Neutrophil (primary cell): ENCODE results near the gene SNRNP200.

Experiments used
- H3K27ac ChIP-seq: fragments of 200-600 bp; sonication (generic); 2 replicates; pipeline ENCODE4 v1.5.1; 2016; ENCODE audit warnings: mild to moderate bottlenecking, moderate library complexity
- H3K27me3 ChIP-seq: fragments of 200-600 bp; sonication (generic); 2 replicates; pipeline ENCODE4 v1.6.0; 2016; ENCODE audit warnings: mild to moderate bottlenecking
- H3K36me3 ChIP-seq: fragments of 200-600 bp; sonication (generic); 2 replicates; pipeline ENCODE4 v1.5.1; 2017
- H3K4me1 ChIP-seq, 2 experiments: fragments of 200-600 bp in 1 of 2; sonication (generic) in 1 of 2; 1 replicate in 1 of 2; 2 replicates in 1 of 2; pipeline versions ENCODE4 v1.5.1 to v1.6.1; 2013 to 2016; ENCODE audit warnings: low read depth in 1 of 2, low read length in 1 of 2, mild to moderate bottlenecking in 1 of 2, moderate library complexity in 1 of 2; ENCODE audit not compliant: control insufficient read depth in 1 of 2, insufficient read depth in 1 of 2
- H3K4me3 ChIP-seq, 2 experiments: fragments of 200-600 bp in 1 of 2; sonication (generic) in 1 of 2; 1 replicate in 1 of 2; 2 replicates in 1 of 2; pipeline ENCODE4 v1.5.1; 2013 to 2016; ENCODE audit warnings: low read depth in 1 of 2, low read length in 1 of 2, mild to moderate bottlenecking in 1 of 2, moderate library complexity in 1 of 2
- H3K9me3 ChIP-seq: fragments of 200-600 bp; sonication (generic); 2 replicates; pipeline ENCODE4 v1.5.1; 2016
- CTCF ChIP-seq: fragments of 200-600 bp; sonication (generic); IDR thresholded peaks from 2 replicates; pipeline ENCODE4 v1.5.1; 2016; ENCODE audit warnings: antibody characterized with exemption

Gene SNRNP200

DNA sequence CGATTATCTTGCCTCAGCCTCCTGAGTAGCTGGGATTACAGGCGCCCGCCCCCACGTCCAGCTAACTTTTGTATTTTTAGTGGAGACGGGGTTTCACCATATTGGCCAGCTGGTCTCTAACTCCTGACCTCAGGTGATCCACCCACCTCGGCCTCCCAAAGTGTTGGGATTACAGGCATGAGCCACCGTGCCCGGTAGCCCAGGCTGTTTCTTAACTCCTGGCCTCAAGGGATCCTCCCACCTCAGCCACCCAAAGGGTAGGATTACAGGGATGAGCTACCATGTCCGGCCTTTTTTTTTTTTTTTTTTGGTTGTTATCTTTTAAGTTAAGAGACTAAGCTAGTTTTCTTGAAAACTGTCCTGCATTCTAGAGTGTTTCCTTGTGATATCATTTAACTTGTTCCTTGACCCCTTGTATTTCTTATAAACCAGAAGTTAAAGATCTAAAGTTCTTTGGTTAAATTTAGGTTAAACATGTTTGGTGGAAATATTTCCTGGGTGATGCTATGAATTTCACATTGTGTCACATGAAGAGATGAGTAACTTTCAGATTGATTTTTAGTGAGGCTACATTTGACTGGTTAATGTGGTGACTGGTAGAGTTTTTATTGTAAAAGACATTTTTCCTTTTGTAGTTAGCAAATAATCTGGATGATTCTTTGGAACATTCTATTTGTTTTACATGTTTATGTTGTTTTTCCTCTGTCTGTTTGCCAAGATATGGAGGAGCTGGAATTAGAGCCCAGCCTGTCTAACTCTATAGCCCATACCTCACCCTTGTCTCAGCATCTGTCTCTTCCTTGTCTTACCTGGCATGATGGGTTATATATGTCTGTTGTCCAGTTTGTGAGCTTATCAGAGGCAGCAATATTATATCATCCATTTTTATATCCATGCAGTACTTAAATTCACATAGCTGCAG, 35.4 kb upstream of the SNRNP200 start:
- Histone ChIP-seq H3K36me3 (peaks cover 43% of the 10 kb centered on the region), H3K27ac (no peak overlapping the region), H3K27me3 (no peaks in the 10 kb centered on the region), H3K9me3 (no peaks in the 10 kb centered on the region), H3K4me1 (peaks cover 15 to 17% of the 10 kb centered on the region in 2 experiments), H3K4me3 (no peak overlapping the region)
- no peak for TF ChIP-seq CTCF

GRCh38 chr2:96336873-96337272, 31.5 kb upstream of the SNRNP200 start:
- Histone ChIP-seq H3K4me3 (peak overlapping the region in 1 of 2 experiments; percentile 3), H3K27ac (peak overlapping the region; percentile 75)

DNA sequence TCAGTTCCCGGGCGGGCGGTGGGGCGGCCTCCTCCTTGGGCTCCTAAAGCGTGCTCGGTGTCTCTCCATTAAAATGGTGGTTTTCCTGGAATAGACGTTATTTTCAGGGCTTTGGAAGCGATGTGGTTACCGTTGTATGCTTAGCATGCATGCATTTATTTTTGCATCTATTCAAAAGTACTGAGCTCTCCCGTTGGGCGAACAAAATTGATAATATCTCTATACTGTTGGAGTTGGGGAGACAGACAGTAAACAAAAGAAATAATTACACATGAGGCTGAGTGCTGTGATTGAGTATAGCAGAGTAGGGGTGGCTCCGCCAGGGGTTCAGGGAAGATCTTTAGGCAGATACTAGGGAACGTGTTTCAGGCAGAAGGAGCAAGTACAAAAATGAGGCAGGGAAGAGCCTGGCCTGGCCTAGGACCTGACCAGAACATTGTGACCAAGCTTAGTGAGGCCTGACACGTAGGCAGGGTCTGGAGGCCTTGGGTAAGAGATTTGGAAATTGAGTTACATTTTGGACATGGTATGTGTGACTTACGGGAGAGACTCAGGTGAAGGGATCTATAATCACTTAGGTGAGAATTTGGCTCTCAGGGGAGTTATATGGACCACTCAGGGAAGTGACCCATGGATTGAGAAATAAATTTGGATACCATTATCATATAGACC, 30.9 kb upstream of the SNRNP200 start:
- Histone ChIP-seq H3K27me3 (no peaks in the 10 kb centered on the region), H3K4me1 (peaks cover 22 to 26% of the 10 kb centered on the region in 2 experiments), H3K4me3 (peak overlapping the region; percentile 81 to 95), H3K36me3 (no peaks in the 10 kb centered on the region), H3K27ac (peak overlapping the region; percentile 75), H3K9me3 (no peaks in the 10 kb centered on the region)
- no peak for TF ChIP-seq CTCF

More at GRCh38 chr2:96336873-96337272, 31.5 kb upstream of the SNRNP200 start:
- no peaks in the 10 kb centered on the region for H3K27me3 ChIP-seq
- H3K4me1 ChIP-seq, result peaks cover 22 to 26% of the 10 kb centered on the region in 2 experiments
- no peak for TF ChIP-seq CTCF
- peaks cover 6% of the 10 kb centered on the region for H3K36me3 ChIP-seq
- no peaks in the 10 kb centered on the region for H3K9me3 ChIP-seq

DNA sequence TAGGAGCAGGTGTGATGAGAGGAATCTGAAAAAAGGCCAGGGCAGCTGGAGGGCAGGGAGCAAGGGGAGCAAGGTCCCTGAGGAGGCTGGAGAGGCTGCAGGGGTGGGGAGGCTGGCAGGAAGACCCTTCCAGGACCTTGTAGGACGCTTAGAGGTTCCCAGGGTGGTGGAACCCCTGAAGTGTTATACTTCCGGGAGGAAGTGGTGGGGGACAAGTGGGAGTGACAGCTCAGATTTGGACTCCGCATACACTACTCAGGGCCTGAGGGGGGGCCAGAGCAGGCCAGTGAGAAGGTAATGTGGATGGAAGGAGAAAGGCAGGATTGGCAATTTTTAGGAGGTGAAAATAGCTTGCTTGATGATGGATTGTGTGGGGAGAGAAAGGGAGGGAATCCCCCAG, 28.4 kb upstream of the SNRNP200 start:
- Histone ChIP-seq H3K36me3 (no peaks in the 10 kb centered on the region), H3K4me1 (peaks cover 22 to 26% of the 10 kb centered on the region in 2 experiments), H3K9me3 (no peaks in the 10 kb centered on the region), H3K4me3 (no peak overlapping the region), H3K27ac (no peak overlapping the region), H3K27me3 (no peaks in the 10 kb centered on the region)
- no peak for TF ChIP-seq CTCF

DNA sequence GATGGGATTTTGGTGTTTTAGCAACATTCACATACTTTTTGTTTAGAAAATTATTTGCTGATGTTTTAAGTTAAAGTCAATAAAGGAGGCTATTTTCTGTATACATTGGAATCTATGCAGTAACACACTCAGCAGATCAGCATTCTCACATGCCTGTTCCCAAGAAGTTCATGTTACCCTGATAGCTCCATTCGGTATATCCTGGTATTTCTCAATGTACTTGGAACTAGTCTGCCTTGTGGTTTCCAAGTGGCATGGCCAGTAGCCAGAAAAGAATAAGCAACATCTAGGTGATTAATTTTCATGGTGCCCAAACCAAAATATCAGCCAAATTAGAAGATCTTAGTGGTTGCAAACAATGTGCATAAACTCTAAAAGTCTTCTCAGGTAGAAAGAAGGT, 25.1 kb upstream of the SNRNP200 start:
- Histone ChIP-seq H3K4me3 (no peak overlapping the region), H3K4me1 (peaks cover 14 to 15% of the 10 kb centered on the region in 2 experiments), H3K36me3 (no peaks in the 10 kb centered on the region), H3K27me3 (peaks cover 12% of the 10 kb centered on the region), H3K9me3 (no peaks in the 10 kb centered on the region), H3K27ac (no peak overlapping the region)
- no peak for TF ChIP-seq CTCF
